PC-3 (cell line): ENCODE measurements around the gene CEACAM6. TPM values are rescaled to one million over a fixed set of nuclear protein-coding genes. Genes with fewer than 3 reads are reported as not detected.

ENCODE experiments used
- ATAC-seq: fragments of 200-7000 bp; cut with Tn5 transposase; 2 replicates; pipeline ENCODE4 v1.9.1; 2020; ENCODE audit warnings: mild to moderate bottlenecking, moderate library complexity
- BruUV-seq: library from RNA; stranded (reverse); fragments of 400-500 nt; replicated peaks from 2 replicates; lab custom pipeline; 2021; lab: Mats Ljungman, UMichigan
- CTCF ChIA-PET: fragments of 300-600 bp; sonication (Branson Sonifier 250); formaldehyde crosslinking; loops from one replicate; lab custom pipeline; 2022; ENCODE audit warnings: antibody characterized with exemption; lab: Charles Lee
- POLR2A ChIA-PET: fragments of 300-600 bp; sonication (Branson Sonifier 250); formaldehyde crosslinking; loops from one replicate; lab custom pipeline; 2022; ENCODE audit warnings: antibody characterized with exemption; ENCODE audit not compliant: unreplicated experiment; lab: Charles Lee
- DNase-seq: peaks from one replicate; pipeline ENCODE4 v3.0.0-alpha.2; 2015
- H2AFZ ChIP-seq: fragments of 300-600 bp; sonication (generic); 2 replicates; pipeline ENCODE4 v1.6.0; 2016; ENCODE audit warnings: antibody characterized with exemption, low read length
- H3F3A ChIP-seq: fragments of 300-600 bp; sonication (generic); one replicate; pipeline ENCODE4 v1.6.0; 2017; ENCODE audit warnings: antibody characterized with exemption, low read length, control low read depth, mild to moderate bottlenecking; ENCODE audit not compliant: unreplicated experiment
- H3K27ac ChIP-seq: fragments of 300-600 bp; sonication (generic); 2 replicates; pipeline ENCODE4 v1.5.1; 2016; ENCODE audit warnings: mild to moderate bottlenecking, low read length
- H3K27me3 ChIP-seq: fragments of 300-600 bp; sonication (generic); 2 replicates; pipeline ENCODE4 v1.6.1; 2016; ENCODE audit warnings: low read length, mixed read lengths
- H3K36me3 ChIP-seq: fragments of 300-600 bp; sonication (generic); 2 replicates; pipeline ENCODE4 v1.6.1; 2016; ENCODE audit warnings: low read depth, mixed run types, low read length, mixed read lengths
- H3K4me1 ChIP-seq: fragments of 300-600 bp; sonication (generic); 2 replicates; pipeline ENCODE4 v1.5.1; 2016; ENCODE audit warnings: low read length; ENCODE audit not compliant: insufficient read depth
- H3K4me2 ChIP-seq: fragments of 300-600 bp; sonication (generic); 2 replicates; pipeline ENCODE4 v1.6.0; 2016; ENCODE audit warnings: low read length
- H3K4me3 ChIP-seq: fragments of 300-600 bp; sonication (generic); 2 replicates; pipeline ENCODE4 v1.5.1; 2016; ENCODE audit warnings: mild to moderate bottlenecking, low read length, mixed read lengths
- H3K79me2 ChIP-seq: fragments of 300-600 bp; sonication (generic); 2 replicates; pipeline ENCODE4 v1.6.1; 2017; ENCODE audit warnings: low read length, mixed read lengths
- H3K9ac ChIP-seq: fragments of 300-600 bp; sonication (generic); 2 replicates; pipeline ENCODE4 v1.6.0; 2016; ENCODE audit warnings: mild to moderate bottlenecking, low read length
- H3K9me2 ChIP-seq: fragments of 300-600 bp; sonication (generic); replicated peaks from 2 replicates; pipeline ENCODE4 v1.6.1; 2016; ENCODE audit warnings: mixed run types, low read length, mixed read lengths
- H3K9me3 ChIP-seq: fragments of 300-600 bp; sonication (generic); 2 replicates; pipeline ENCODE4 v1.6.1; 2016; ENCODE audit warnings: low read length, mixed read lengths
- H4K20me1 ChIP-seq: fragments of 300-600 bp; sonication (generic); 2 replicates; pipeline ENCODE4 v1.6.1; 2016; ENCODE audit warnings: low read length, mixed read lengths
- CTCF ChIP-seq: fragments of 300-600 bp; sonication (generic); conservative IDR thresholded peaks from 2 replicates; pipeline ENCODE4 v1.5.1; 2017; ENCODE audit warnings: antibody characterized with exemption, low read depth, mild to moderate bottlenecking, low read length
- EZH2 ChIP-seq: fragments of 300-600 bp; sonication (generic); IDR thresholded peaks from one replicate; pipeline ENCODE4 v1.6.1; 2017; ENCODE audit warnings: antibody characterized with exemption, mild to moderate bottlenecking, low read length; ENCODE audit not compliant: unreplicated experiment
- EZH2phosphoT487 ChIP-seq: fragments of 300-600 bp; sonication (generic); IDR thresholded peaks from 2 replicates; pipeline ENCODE4 v1.6.1; 2018; ENCODE audit warnings: mild to moderate bottlenecking, antibody characterized with exemption, low read length, borderline replicate concordance
- intact Hi-C: fragments of 100-400 bp; cut with micrococcal nuclease; formaldehyde crosslinking; loops from 2 replicates; pipeline ENCODE4 v1.9.0; 2023
- total RNA-seq: library from RNA; depleted of rRNA; stranded (reverse); fragments of >200 nt; gene quantifications from 2 replicates; pipeline ENCODE4 v1.2.3, GENCODE V29; 2014

Gene CEACAM6
- total RNA-seq, 1 experiment from 2014 or later, result 7.1 TPM

- Histone ChIP-seq H4K20me1 (no peaks in the 10 kb centered on the region), H2AFZ (no peak overlapping the region), H3K9ac (no peak overlapping the region), H3K9me3 (no peaks in the 10 kb centered on the region), H3K4me3 (no peak overlapping the region), H3K79me2 (no peaks in the 10 kb centered on the region), H3K4me1 (no peaks in the 10 kb centered on the region), H3F3A (no peaks in the 10 kb centered on the region), H3K36me3 (no peaks in the 10 kb centered on the region; the same call in 1 of the 2 replicates), H3K27ac (no peak overlapping the region), H3K9me2 (no peaks in the 10 kb centered on the region), H3K27me3 (no peaks in the 10 kb centered on the region), H3K4me2 (no peak overlapping the region)
- TF ChIP-seq EZH2phosphoT487 (no peak), CTCF (no peak), EZH2 (no peak)
- ChIA-PET CTCF (no interaction called here), POLR2A (no interaction called here)
- intact Hi-C loops, result no loop called here
- DNase-seq (no peak), ATAC-seq (no peak)
- BruUV-seq, result no TSS peak
Measured at GRCh38 chr19:41709951-41710645, 45.2 kb upstream of the CEACAM6 start.

GRCh38 chr19:41711376-41712261 is 43.7 kb upstream of the CEACAM6 start:
- Histone ChIP-seq H3K4me3 (no peak overlapping the region), H3K27ac (no peak overlapping the region), H4K20me1 (no peaks in the 10 kb centered on the region), H3K36me3 (no peaks in the 10 kb centered on the region; the same call in 1 of the 2 replicates), H3K9ac (no peak overlapping the region), H3K79me2 (no peaks in the 10 kb centered on the region), H3K9me3 (no peaks in the 10 kb centered on the region), H2AFZ (no peak overlapping the region), H3K9me2 (no peaks in the 10 kb centered on the region), H3F3A (no peaks in the 10 kb centered on the region), H3K27me3 (no peaks in the 10 kb centered on the region), H3K4me1 (no peaks in the 10 kb centered on the region), H3K4me2 (no peak overlapping the region)
- no peak for TF ChIP-seq EZH2
- no peak for TF ChIP-seq EZH2phosphoT487
- no peak for TF ChIP-seq CTCF
- ChIA-PET POLR2A (interaction anchor here (0.6 kb wide), 1 partner anchor 47 kb away, joined by 6 read pairs; no protein-coding TSS in a partner anchor), CTCF (no interaction called here)
- no peak for ATAC-seq
- intact Hi-C loops, result no loop called here
- BruUV-seq, result no TSS peak
- DNase-seq, result no peak
